Raji (cell line): ENCODE results near the gene SPOCK1.

ENCODE experiments used
- POLR2A ChIP-seq: IDR thresholded peaks from 2 replicates; pipeline ENCODE4 v1.6.1; 2011; ENCODE audit warnings: low read depth, low read length, control low read depth; ENCODE audit not compliant: insufficient read depth

Gene SPOCK1

DNA sequence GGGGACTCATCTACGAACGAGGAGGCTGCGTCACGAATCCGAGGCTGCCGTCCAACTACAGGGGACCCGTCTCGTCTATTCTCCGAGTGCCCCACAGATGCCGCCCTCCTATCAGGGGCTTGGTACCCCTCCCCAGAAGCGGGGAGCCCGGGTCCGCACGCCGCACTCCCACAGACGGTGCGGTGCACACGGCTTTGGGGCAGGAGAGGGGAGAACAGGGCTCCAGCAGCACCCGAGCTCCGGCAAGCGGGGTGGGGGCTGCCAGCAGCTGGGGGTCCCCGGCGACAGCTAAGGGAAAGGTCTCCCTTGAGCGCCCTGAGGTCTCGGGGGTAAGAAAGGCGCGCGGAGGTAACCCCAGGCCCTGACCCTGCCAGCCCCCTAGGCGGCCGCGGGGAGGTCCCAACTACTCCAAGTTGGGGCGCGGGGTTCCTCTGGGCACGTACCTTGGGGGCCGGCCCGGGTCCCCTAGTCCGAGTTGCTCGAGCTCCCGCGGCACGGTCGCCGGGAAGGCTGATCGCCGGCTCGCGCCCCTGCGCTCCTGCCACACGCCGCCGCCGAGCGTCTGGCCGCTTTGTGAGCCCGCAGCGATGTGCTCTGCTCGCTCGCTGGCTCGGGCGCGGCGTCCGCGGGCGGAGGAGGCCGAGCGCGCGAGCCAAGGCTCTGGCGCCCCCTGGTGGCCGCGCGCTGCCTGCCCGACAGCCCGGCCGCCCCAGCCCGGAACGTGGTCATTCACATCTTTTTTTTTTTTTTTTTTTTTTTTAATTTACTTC lies at the start of gene SPOCK1:
Gene SPOCK1 (minus strand): TSS at position 591 of the 770 bp plus-strand sequence.
- TF ChIP-seq POLR2A: no peak

- no peak for TF ChIP-seq POLR2A
Observed at GRCh38 chr5:137545956-137546355, 46.8 kb upstream of the SPOCK1 start.

- no peak for TF ChIP-seq POLR2A
Observed at GRCh38 chr5:137533963-137534362, 34.8 kb upstream of the SPOCK1 start.

GRCh38 chr5:137531266-137531665 lies 32.1 kb upstream of the SPOCK1 start:
- TF ChIP-seq POLR2A: no peak

- TF ChIP-seq POLR2A: no peak
Observed at GRCh38 chr5:137521246-137521645, 22.1 kb upstream of the SPOCK1 start.

- TF ChIP-seq POLR2A: no peak
Observed at GRCh38 chr5:137516961-137517360, 17.8 kb upstream of the SPOCK1 start.

DNA sequence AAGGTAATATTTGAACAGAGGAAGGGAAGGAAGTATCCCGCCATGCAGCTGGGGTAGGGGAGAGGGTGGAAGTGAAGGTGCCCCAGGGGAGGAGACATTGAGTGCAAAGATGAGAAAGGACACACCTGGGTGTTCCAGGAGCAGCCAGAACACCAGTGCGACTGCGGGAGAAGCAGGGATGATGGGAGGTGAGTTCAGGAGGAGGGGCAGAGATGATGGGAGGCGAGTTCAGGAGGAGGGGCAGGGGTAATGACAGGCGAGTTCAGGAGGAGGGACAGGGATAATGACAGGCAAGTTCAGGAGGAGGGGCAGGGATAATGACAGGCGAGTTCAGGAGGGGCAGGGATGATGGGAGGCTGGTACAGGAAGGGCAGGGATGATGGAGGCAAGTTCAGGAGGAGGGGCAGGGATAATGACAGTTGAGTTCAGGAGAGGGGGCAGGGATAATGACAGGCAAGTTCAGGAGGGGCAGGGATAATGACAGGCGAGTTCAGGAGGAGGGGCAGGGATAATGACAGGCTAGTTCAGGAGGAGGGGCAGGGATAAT lies 17.2 kb upstream of the SPOCK1 start:
- no peak for TF ChIP-seq POLR2A

- no peak for TF ChIP-seq POLR2A
Observed at GRCh38 chr5:137515238-137515637, 16.1 kb upstream of the SPOCK1 start.

GRCh38 chr5:137510671-137511070 lies 11.5 kb upstream of the SPOCK1 start:
- TF ChIP-seq POLR2A: no peak

GRCh38 chr5:137507150-137507549 lies 8.0 kb upstream of the SPOCK1 start:
- TF ChIP-seq POLR2A: no peak

- no peak for TF ChIP-seq POLR2A
Observed at GRCh38 chr5:137506296-137506695, 7.2 kb upstream of the SPOCK1 start.

- no peak for TF ChIP-seq POLR2A
Observed at GRCh38 chr5:137504916-137505315, 5.8 kb upstream of the SPOCK1 start.

GRCh38 chr5:137503456-137503855 lies 4.3 kb upstream of the SPOCK1 start:
- TF ChIP-seq POLR2A: no peak

GRCh38 chr5:137502632-137503031 lies 3.5 kb upstream of the SPOCK1 start:
- no peak for TF ChIP-seq POLR2A

DNA sequence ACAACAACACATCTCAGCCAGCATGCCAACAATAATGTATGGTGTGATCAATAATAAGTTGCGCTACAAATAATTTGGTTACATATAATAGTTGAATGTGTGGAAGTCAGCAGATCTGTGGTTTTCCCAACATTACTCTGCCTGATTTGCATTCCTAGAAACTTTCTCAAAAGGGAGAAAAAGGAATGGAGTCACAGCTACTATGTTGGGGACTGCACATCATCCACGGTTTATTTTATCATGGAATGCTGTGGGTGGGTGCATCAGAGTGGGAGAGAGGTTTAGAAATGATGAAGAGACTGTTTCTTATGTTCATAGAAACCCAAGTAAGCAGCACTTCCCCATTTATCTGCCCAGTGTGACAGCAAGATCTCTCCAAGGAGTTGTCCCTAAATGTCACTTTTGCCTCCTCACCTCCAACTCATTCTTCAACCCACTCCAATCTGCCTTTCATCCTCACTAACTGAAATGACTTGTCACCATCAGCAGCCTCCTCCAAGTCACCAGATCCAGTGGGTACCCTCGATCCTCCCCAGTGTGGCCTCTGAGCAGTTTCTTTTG lies 2.8 kb upstream of the SPOCK1 start:
- TF ChIP-seq POLR2A: no peak

- TF ChIP-seq POLR2A: no peak
Observed at GRCh38 chr5:137501226-137501625, 2.1 kb upstream of the SPOCK1 start.

- TF ChIP-seq POLR2A: no peak
Observed at GRCh38 chr5:137500615-137501225, 1.6 kb upstream of the SPOCK1 start.

GRCh38 chr5:137498301-137498735 lies 808 bp downstream of the SPOCK1 start:
- TF ChIP-seq POLR2A: no peak
